Measurements from ENCODE around the gene NHERF2.

The NHERF2 gene

GRCh38 chr16:2040787-2041522 lies 14.3 kb downstream of the NHERF2 start:
- no peak for DNase-seq

GRCh38 chr16:2042171-2042985 lies 15.7 kb downstream of the NHERF2 start:
- DNase-seq: no peak

- no peak for DNase-seq
Measured at GRCh38 chr16:2042986-2043666, 16.4 kb downstream of the NHERF2 start.

GRCh38 chr16:2043667-2044451 lies 17.2 kb downstream of the NHERF2 start:
- no peak for DNase-seq

GRCh38 chr16:2044541-2044940 lies 17.8 kb downstream of the NHERF2 start:
- no peak for DNase-seq

GRCh38 chr16:2045965-2046892 lies 19.5 kb downstream of the NHERF2 start:
- no peak for DNase-seq

- DNase-seq: no peak
Measured at GRCh38 chr16:2046893-2047329, 20.2 kb downstream of the NHERF2 start.

- peak; percentile 81 to 94 (median 88) for DNase-seq
Measured at GRCh38 chr16:2047330-2048115, 20.8 kb downstream of the NHERF2 start, which contains the start of the genes NTHL1 and TSC2. NTHL1 (minus strand) TSS chr16:2047834; CDS start chr16:2047823, 11 bp downstream. TSC2 (plus strand) TSS chr16:2047985; CDS start chr16:2048616, 631 bp downstream.

- DNase-seq: no peak
Measured at GRCh38 chr16:2048116-2048543, 21.4 kb downstream of the NHERF2 start.

- DNase-seq: no peak
Measured at GRCh38 chr16:2053211-2053610, 26.5 kb downstream of the NHERF2 start.

GRCh38 chr16:2053897-2054296 lies 27.2 kb downstream of the NHERF2 start:
- DNase-seq: no peak

- DNase-seq: no peak
Measured at GRCh38 chr16:2054543-2055245, 28.0 kb downstream of the NHERF2 start.

- DNase-seq: no peak
Measured at GRCh38 chr16:2056077-2056476, 29.4 kb downstream of the NHERF2 start.

GRCh38 chr16:2056681-2057407 lies 30.1 kb downstream of the NHERF2 start:
- DNase-seq: no peak

GRCh38 chr16:2057438-2057837 lies 30.7 kb downstream of the NHERF2 start:
- DNase-seq: no peak

- DNase-seq: no peak
Measured at GRCh38 chr16:2058420-2058819, 31.7 kb downstream of the NHERF2 start.

- DNase-seq: no peak
Measured at GRCh38 chr16:2058872-2059271, 32.2 kb downstream of the NHERF2 start.

- no peak for DNase-seq
Measured at GRCh38 chr16:2060346-2060745, 33.6 kb downstream of the NHERF2 start.

- no peak for DNase-seq
Measured at GRCh38 chr16:2061023-2061422, 34.3 kb downstream of the NHERF2 start.
